GM12878 (cell line): ENCODE measurements around the gene DPP6. TPM values are rescaled to one million over a fixed set of nuclear protein-coding genes. Genes with fewer than 3 reads are reported as not detected.

Source experiments
- ATAC-seq: fragments of 200-7000 bp; cut with Tn5 transposase; 3 replicates; pipeline ENCODE4 v1.9.1; 2020; ENCODE audit warnings: mild to moderate bottlenecking, moderate library complexity
- BruUV-seq: library from RNA; stranded (reverse); fragments of 400-500 nt; replicated peaks from 2 replicates; lab custom pipeline; 2021; lab: Mats Ljungman, UMichigan
- CTCF ChIA-PET: fragments of 300-600 bp; sonication (Branson Sonifier 250); formaldehyde crosslinking; extraction: SDS; loops from one replicate; lab custom pipeline; 2021; ENCODE audit warnings: inconsistent platforms; lab: Yijun Ruan, JAX
- POLR2A ChIA-PET: fragments of 350-600 bp; formaldehyde crosslinking; extraction: SDS; loops from one replicate; lab custom pipeline; 2021; ENCODE audit warnings: inconsistent platforms; lab: Charles Lee
- RAD21 ChIA-PET: fragments of 300-600 bp; sonication (Branson Sonifier 250); formaldehyde crosslinking; loops from one replicate; lab custom pipeline; 2023; ENCODE audit warnings: antibody characterized with exemption; ENCODE audit not compliant: unreplicated experiment; lab: Charles Lee
- SMC1A ChIA-PET: fragments of 300-600 bp; sonication (Branson Sonifier 250); formaldehyde crosslinking; loops from one replicate; lab custom pipeline; 2023; ENCODE audit not compliant: unreplicated experiment, uncharacterized antibody; lab: Charles Lee
- DNase-seq: peaks from one replicate; pipeline ENCODE4 v3.0.0-alpha.2; 2011; ENCODE audit warnings: low read depth, low spot score
- FAIRE-seq: peaks from 3 replicates; lab custom pipeline; 2011; peaks lifted over from hg19 to GRCh38; lab: Jason Lieb, UNC
- H2AFZ ChIP-seq: 2 replicates; pipeline ENCODE4 v1.6.0; 2011; ENCODE audit warnings: low read depth, low read length, control low read depth; ENCODE audit not compliant: control insufficient read depth
- H3K27ac ChIP-seq: 2 replicates; pipeline ENCODE4 v1.5.1; 2011; ENCODE audit warnings: control low read depth; ENCODE audit not compliant: control insufficient read depth, insufficient read depth
- H3K27me3 ChIP-seq, 2 experiments: replicated peaks in 1 of 2; 2 replicates each; pipeline versions ENCODE4 v1.6.0 to v1.6.1; 2011; ENCODE audit warnings: low read length in 1 of 2; ENCODE audit not compliant: control insufficient read depth in 2 of 2, insufficient read depth in 2 of 2
- H3K36me3 ChIP-seq, 2 experiments: 2 replicates each; pipeline ENCODE4 v1.5.1; 2011; ENCODE audit warnings: low read length in 1 of 2; ENCODE audit not compliant: control insufficient read depth in 2 of 2, insufficient read depth in 2 of 2
- H3K4me1 ChIP-seq: 2 replicates; pipeline ENCODE4 v1.6.1; 2011; ENCODE audit warnings: mild to moderate bottlenecking, low read length, moderate library complexity, mixed read lengths; ENCODE audit not compliant: control insufficient read depth, insufficient read depth
- H3K4me2 ChIP-seq: 2 replicates; pipeline ENCODE4 v1.6.0; 2011; ENCODE audit warnings: control low read depth; ENCODE audit not compliant: control insufficient read depth, insufficient read depth
- H3K4me3 ChIP-seq: fragments of 200-600 bp; sonication (generic); 2 replicates; pipeline ENCODE4 v1.5.1; 2016
- H3K79me2 ChIP-seq: 2 replicates; pipeline ENCODE4 v1.6.0; 2011; ENCODE audit warnings: low read length; ENCODE audit not compliant: control insufficient read depth, insufficient read depth
- H3K9ac ChIP-seq: 2 replicates; pipeline ENCODE4 v1.8.0; 2011; ENCODE audit warnings: low read length, control low read depth, mixed read lengths; ENCODE audit not compliant: control insufficient read depth, insufficient read depth
- H3K9me3 ChIP-seq: replicated peaks from 3 replicates; pipeline ENCODE4 v1.5.1; 2011; ENCODE audit warnings: mild to moderate bottlenecking, low read length; ENCODE audit not compliant: control insufficient read depth, insufficient read depth
- H4K20me1 ChIP-seq: 2 replicates; pipeline ENCODE4 v1.6.0; 2011; ENCODE audit not compliant: control insufficient read depth, insufficient read depth
- BCL11A ChIP-seq: IDR thresholded peaks from 2 replicates; pipeline ENCODE4 v1.6.1; 2011; ENCODE audit warnings: low read depth, low read length
- EED ChIP-seq: sonication (generic); IDR thresholded peaks from 2 replicates; pipeline ENCODE4 v1.6.1; 2016; ENCODE audit warnings: antibody characterized with exemption, low read depth
- GATAD2B ChIP-seq: fragments of 450-650 bp; conservative IDR thresholded peaks from 2 replicates; pipeline ENCODE4 v1.6.1; 2017; ENCODE audit warnings: low read depth, mild to moderate bottlenecking, moderate library complexity
- HDAC6 ChIP-seq: fragments of 200-600 bp; sonication (generic); IDR thresholded peaks from one replicate; pipeline ENCODE4 v1.8.0; 2017; ENCODE audit warnings: antibody characterized with exemption; ENCODE audit not compliant: unreplicated experiment
- MYB ChIP-seq: fragments of 150-350 bp; IDR thresholded peaks from 2 replicates; pipeline ENCODE4 v1.6.1; 2014; ENCODE audit warnings: mild to moderate bottlenecking, low read depth, low read length, borderline replicate concordance
- NRF1 ChIP-seq: conservative IDR thresholded peaks from 2 replicates; pipeline ENCODE4 v1.6.1; 2011; ENCODE audit warnings: mild to moderate bottlenecking, low read depth, low read length, improper control_type of control experiment
- RELA ChIP-seq: fragments of 450-650 bp; IDR thresholded peaks from 2 replicates; pipeline ENCODE4 v1.8.0; 2014; ENCODE audit warnings: borderline replicate concordance; ENCODE audit not compliant: partially characterized antibody
- SREBF2 ChIP-seq: IDR thresholded peaks from 2 replicates; pipeline ENCODE4 v1.6.1; 2012; ENCODE audit warnings: mild to moderate bottlenecking, low read length
- TAF1 ChIP-seq: IDR thresholded peaks from 2 replicates; pipeline ENCODE4 v1.6.1; 2011; ENCODE audit warnings: mild to moderate bottlenecking, low read depth, low read length, borderline replicate concordance
- TCF7 ChIP-seq: IDR thresholded peaks from 2 replicates; pipeline ENCODE4 v1.6.1; 2014; ENCODE audit warnings: antibody characterized with exemption, borderline replicate concordance
- ZZZ3 ChIP-seq: IDR thresholded peaks from 2 replicates; pipeline ENCODE4 v1.6.1; 2011; ENCODE audit warnings: low read depth; ENCODE audit not compliant: control insufficient read depth, insufficient read length
- WGBS: methylation state at CpG from one replicate; pipeline ENCODE4 v1.1.6; 2016; ENCODE audit warnings: low lambda C conversion rate; ENCODE audit not compliant: insufficient replicate concordance, insufficient coverage; ENCODE audit errors: missing lambda C conversion rate; 5-methylcytosine and 5-hydroxymethylcytosine counted together
- in situ Hi-C: fragments of 300-500 bp; cut with MboI; formaldehyde crosslinking; loops from 9 replicates; pipeline ENCODE4 v1.14.3; 2018; ENCODE audit warnings: mixed read lengths
- intact Hi-C: fragments of 100-400 bp; cut with micrococcal nuclease; formaldehyde crosslinking; loops from one replicate; pipeline ENCODE4 v1.14.2; 2022; ENCODE audit not compliant: unreplicated experiment
- polyA plus RNA-seq, 11 experiments: library from polyadenylated mRNA; depleted of rRNA in 4 of 11; unstranded in 6 of 11; stranded (reverse) in 5 of 11; fragments of >200 nt; fragmentation: Nextera tagmentation in 4 of 11; fragmentation: Illumina TruSeq in 1 of 11; extraction: Ambion mirVana in 4 of 11; extraction: Trizol in 1 of 11; gene quantifications; 1 replicate in 1 of 11; 2 replicates in 10 of 11; pipeline versions ENCODE4 v1.2.1 to v1.2.3, GENCODE V29; 2011 to 2016; ENCODE audit warnings: inconsistent platforms in 2 of 11, missing spikeins in 2 of 11, low read depth in 1 of 11
- total RNA-seq, 4 experiments: library from RNA; depleted of rRNA in 3 of 4; stranded (reverse); fragments of >200 nt in 3 of 4; fragmentation: Illumina TruSeq in 1 of 4; extraction: Trizol in 1 of 4; gene quantifications; 2 replicates each; pipeline versions ENCODE4 v1.2.1 to v1.2.3, GENCODE V29; 2013 to 2021
- TF ChIP-seq, protein P1 (sequence below): fragments of 150-350 bp; IDR thresholded peaks from 2 replicates; pipeline ENCODE4 v1.6.1; 2014; ENCODE audit warnings: mild to moderate bottlenecking, low read depth, low read length
- TF ChIP-seq, protein P2 (sequence below): fragments of 450-650 bp; formaldehyde crosslinking; IDR thresholded peaks from 2 replicates; pipeline ENCODE4 v1.4.0; 2022; ENCODE audit warnings: mild to moderate bottlenecking, moderate library complexity

Gene DPP6
- total and polyA plus RNA-seq, 10 of the 15 experiments (the other 5 are each of a cell fraction or from before 2014, with no cell fraction given), result not detected

- no peaks in the 10 kb centered on the region for H4K20me1 ChIP-seq
- FAIRE-seq (no peak), DNase-seq (no peak), ATAC-seq (no peak)
- BruUV-seq, result no TSS peak
- 28% methylated on average over 8 of the region's 8 CpGs for WGBS
- no peak overlapping the region for H3K27ac ChIP-seq
- no peak overlapping the region for H3K4me2 ChIP-seq
- H3K9me3 ChIP-seq, result no peaks in the 10 kb centered on the region
- TF ChIP-seq SREBF2, result no peak
- no peak for TF ChIP-seq GATAD2B
- no peak for TF ChIP-seq NRF1
- TF ChIP-seq ZZZ3, result no peak
- TF ChIP-seq BCL11A, result no peak
- TF ChIP-seq HDAC6, result no peak
- no peak for TF ChIP-seq MYB
- TF ChIP-seq RELA, result no peak
- TF ChIP-seq TAF1, result no peak
- TF ChIP-seq, protein P1, sequence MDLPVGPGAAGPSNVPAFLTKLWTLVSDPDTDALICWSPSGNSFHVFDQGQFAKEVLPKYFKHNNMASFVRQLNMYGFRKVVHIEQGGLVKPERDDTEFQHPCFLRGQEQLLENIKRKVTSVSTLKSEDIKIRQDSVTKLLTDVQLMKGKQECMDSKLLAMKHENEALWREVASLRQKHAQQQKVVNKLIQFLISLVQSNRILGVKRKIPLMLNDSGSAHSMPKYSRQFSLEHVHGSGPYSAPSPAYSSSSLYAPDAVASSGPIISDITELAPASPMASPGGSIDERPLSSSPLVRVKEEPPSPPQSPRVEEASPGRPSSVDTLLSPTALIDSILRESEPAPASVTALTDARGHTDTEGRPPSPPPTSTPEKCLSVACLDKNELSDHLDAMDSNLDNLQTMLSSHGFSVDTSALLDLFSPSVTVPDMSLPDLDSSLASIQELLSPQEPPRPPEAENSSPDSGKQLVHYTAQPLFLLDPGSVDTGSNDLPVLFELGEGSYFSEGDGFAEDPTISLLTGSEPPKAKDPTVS, result no peak
- no peak for TF ChIP-seq EED
- TF ChIP-seq, protein P2, sequence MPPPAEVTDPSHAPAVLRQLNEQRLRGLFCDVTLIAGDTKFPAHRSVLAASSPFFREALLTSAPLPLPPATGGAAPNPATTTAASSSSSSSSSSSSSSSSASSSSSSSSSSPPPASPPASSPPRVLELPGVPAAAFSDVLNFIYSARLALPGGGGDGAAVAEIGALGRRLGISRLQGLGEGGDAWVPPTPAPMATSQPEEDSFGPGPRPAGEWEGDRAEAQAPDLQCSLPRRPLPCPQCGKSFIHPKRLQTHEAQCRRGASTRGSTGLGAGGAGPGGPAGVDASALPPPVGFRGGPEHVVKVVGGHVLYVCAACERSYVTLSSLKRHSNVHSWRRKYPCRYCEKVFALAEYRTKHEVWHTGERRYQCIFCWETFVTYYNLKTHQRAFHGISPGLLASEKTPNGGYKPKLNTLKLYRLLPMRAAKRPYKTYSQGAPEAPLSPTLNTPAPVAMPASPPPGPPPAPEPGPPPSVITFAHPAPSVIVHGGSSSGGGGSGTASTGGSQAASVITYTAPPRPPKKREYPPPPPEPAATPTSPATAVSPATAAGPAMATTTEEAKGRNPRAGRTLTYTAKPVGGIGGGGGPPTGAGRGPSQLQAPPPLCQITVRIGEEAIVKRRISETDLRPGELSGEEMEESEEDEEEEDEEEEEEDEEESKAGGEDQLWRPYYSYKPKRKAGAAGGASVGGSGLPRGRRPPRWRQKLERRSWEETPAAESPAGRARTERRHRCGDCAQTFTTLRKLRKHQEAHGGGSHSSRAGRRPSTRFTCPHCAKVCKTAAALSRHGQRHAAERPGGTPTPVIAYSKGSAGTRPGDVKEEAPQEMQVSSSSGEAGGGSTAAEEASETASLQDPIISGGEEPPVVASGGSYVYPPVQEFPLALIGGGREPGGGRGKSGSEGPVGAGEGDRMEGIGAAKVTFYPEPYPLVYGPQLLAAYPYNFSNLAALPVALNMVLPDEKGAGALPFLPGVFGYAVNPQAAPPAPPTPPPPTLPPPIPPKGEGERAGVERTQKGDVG (CRISPR knock-in tag), result no peak
- no peak for TF ChIP-seq TCF7
- H3K36me3 ChIP-seq, result no peaks in the 10 kb centered on the region
- no peaks in the 10 kb centered on the region for H3K79me2 ChIP-seq
- no peak overlapping the region for H3K9ac ChIP-seq
- H3K27me3 ChIP-seq, result no peaks in the 10 kb centered on the region
- intact Hi-C loops (no loop called here), in situ Hi-C loops (no loop called here)
- ChIA-PET CTCF (no interaction called here), POLR2A (no interaction called here), RAD21 (no interaction called here), SMC1A (no interaction called here)
- no peaks in the 10 kb centered on the region for H3K4me1 ChIP-seq
- H2AFZ ChIP-seq, result no peak overlapping the region
- H3K4me3 ChIP-seq, result no peak overlapping the region
Measured at GRCh38 chr7:154299736-154300135, 247.5 kb downstream of the DPP6 start.
